SK-N-SH treated with all-trans-retinoic acid at 6 μM for 48 hours (cell line): ENCODE results near the gene CHMP6.

Source experiments
- ATAC-seq: fragments of 200-7000 bp; cut with Tn5 transposase; 3 replicates; pipeline ENCODE4 v1.9.1; 2020; ENCODE audit warnings: mild to moderate bottlenecking, moderate library complexity
- ARNTL ChIP-seq: fragments of 450-650 bp; formaldehyde crosslinking; IDR thresholded peaks from 2 replicates; pipeline ENCODE4 v1.5.0; 2020; ENCODE audit warnings: low read depth, mild to moderate bottlenecking, moderate library complexity, borderline replicate concordance
- CSDC2 ChIP-seq: fragments of 250-450 bp; sonication (Bioruptor Pico); IDR thresholded peaks from 2 replicates; pipeline ENCODE4 v1.5.0; 2020; ENCODE audit warnings: mild to moderate bottlenecking, moderate library complexity
- ESRRG ChIP-seq: fragments of 250-450 bp; sonication (Bioruptor Pico); IDR thresholded peaks from 2 replicates; pipeline ENCODE4 v1.6.1; 2021; ENCODE audit warnings: mild to moderate bottlenecking
- GLIS3 ChIP-seq: fragments of 250-450 bp; sonication (Bioruptor Pico); IDR thresholded peaks from 2 replicates; pipeline ENCODE4 v1.5.0; 2020; ENCODE audit warnings: mild to moderate bottlenecking, moderate library complexity
- POU6F1 ChIP-seq: fragments of 250-450 bp; sonication (Bioruptor Pico); IDR thresholded peaks from 2 replicates; pipeline ENCODE4 v1.8.0; 2021; ENCODE audit warnings: low read depth, mild to moderate bottlenecking, moderate library complexity, borderline replicate concordance
- PPARA ChIP-seq: fragments of 250-450 bp; sonication (Bioruptor Pico); IDR thresholded peaks from 2 replicates; pipeline ENCODE4 v1.5.0; 2020; ENCODE audit warnings: mild to moderate bottlenecking, borderline replicate concordance
- RARB ChIP-seq: fragments of 250-450 bp; sonication (Bioruptor Pico); IDR thresholded peaks from 2 replicates; pipeline ENCODE4 v1.8.0; 2021; ENCODE audit warnings: mild to moderate bottlenecking, moderate library complexity
- SNAI2 ChIP-seq: fragments of 250-450 bp; sonication (Bioruptor Pico); IDR thresholded peaks from 2 replicates; pipeline ENCODE4 v1.5.0; 2020; ENCODE audit warnings: mild to moderate bottlenecking, moderate library complexity
- TSHZ2 ChIP-seq: fragments of 250-450 bp; sonication (Bioruptor Pico); IDR thresholded peaks from 2 replicates; pipeline ENCODE4 v1.5.0; 2020; ENCODE audit warnings: mild to moderate bottlenecking, moderate library complexity
- ZC3H10 ChIP-seq: fragments of 250-450 bp; sonication (Bioruptor Pico); IDR thresholded peaks from 2 replicates; pipeline ENCODE4 v1.5.1; 2021; ENCODE audit warnings: mild to moderate bottlenecking, moderate library complexity
- ZFP3 ChIP-seq: fragments of 250-450 bp; sonication (Bioruptor Pico); IDR thresholded peaks from 2 replicates; pipeline ENCODE4 v1.5.0; 2020; ENCODE audit warnings: mild to moderate bottlenecking, moderate library complexity
- ZNF565 ChIP-seq: fragments of 450-650 bp; formaldehyde crosslinking; conservative IDR thresholded peaks from 2 replicates; pipeline ENCODE4 v1.5.0; 2020; ENCODE audit warnings: low read depth, mild to moderate bottlenecking, moderate library complexity
- ZNF70 ChIP-seq: fragments of 450-650 bp; formaldehyde crosslinking; IDR thresholded peaks from 2 replicates; pipeline ENCODE4 v1.5.0; 2020; ENCODE audit warnings: mild to moderate bottlenecking, moderate library complexity
- ZNF8 ChIP-seq: fragments of 450-650 bp; formaldehyde crosslinking; IDR thresholded peaks from 2 replicates; pipeline ENCODE4 v1.5.0; 2020; ENCODE audit warnings: mild to moderate bottlenecking, moderate library complexity
- TF ChIP-seq, protein P1 (sequence below): fragments of 250-450 bp; sonication (Bioruptor Pico); IDR thresholded peaks from 2 replicates; pipeline ENCODE4 v1.5.1; 2020; ENCODE audit warnings: low read depth, mild to moderate bottlenecking, moderate library complexity
- TF ChIP-seq, protein P2 (sequence below): fragments of 250-450 bp; sonication (Bioruptor Pico); IDR thresholded peaks from 2 replicates; pipeline ENCODE4 v1.5.1; 2021; ENCODE audit warnings: mild to moderate bottlenecking, moderate library complexity
- TF ChIP-seq, protein P3 (sequence below): fragments of 250-450 bp; sonication (Bioruptor Pico); IDR thresholded peaks from 2 replicates; pipeline ENCODE4 v1.8.0; 2020; ENCODE audit warnings: mild to moderate bottlenecking, moderate library complexity, borderline replicate concordance

CHMP6 gene

GRCh38 chr17:80979547-80980378 lies 11.9 kb upstream of the CHMP6 start:
- TF ChIP-seq, protein P1, sequence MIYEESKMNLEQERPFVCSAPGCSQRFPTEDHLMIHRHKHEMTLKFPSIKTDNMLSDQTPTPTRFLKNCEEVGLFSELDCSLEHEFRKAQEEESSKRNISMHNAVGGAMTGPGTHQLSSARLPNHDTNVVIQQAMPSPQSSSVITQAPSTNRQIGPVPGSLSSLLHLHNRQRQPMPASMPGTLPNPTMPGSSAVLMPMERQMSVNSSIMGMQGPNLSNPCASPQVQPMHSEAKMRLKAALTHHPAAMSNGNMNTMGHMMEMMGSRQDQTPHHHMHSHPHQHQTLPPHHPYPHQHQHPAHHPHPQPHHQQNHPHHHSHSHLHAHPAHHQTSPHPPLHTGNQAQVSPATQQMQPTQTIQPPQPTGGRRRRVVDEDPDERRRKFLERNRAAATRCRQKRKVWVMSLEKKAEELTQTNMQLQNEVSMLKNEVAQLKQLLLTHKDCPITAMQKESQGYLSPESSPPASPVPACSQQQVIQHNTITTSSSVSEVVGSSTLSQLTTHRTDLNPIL, result no peak
- no peak for TF ChIP-seq ARNTL
- TF ChIP-seq PPARA (CRISPR knock-in tag), result no peak
- no peak for TF ChIP-seq ZC3H10 (CRISPR knock-in tag)
- no peak for TF ChIP-seq CSDC2 (CRISPR knock-in tag)
- no peak for ATAC-seq

DNA sequence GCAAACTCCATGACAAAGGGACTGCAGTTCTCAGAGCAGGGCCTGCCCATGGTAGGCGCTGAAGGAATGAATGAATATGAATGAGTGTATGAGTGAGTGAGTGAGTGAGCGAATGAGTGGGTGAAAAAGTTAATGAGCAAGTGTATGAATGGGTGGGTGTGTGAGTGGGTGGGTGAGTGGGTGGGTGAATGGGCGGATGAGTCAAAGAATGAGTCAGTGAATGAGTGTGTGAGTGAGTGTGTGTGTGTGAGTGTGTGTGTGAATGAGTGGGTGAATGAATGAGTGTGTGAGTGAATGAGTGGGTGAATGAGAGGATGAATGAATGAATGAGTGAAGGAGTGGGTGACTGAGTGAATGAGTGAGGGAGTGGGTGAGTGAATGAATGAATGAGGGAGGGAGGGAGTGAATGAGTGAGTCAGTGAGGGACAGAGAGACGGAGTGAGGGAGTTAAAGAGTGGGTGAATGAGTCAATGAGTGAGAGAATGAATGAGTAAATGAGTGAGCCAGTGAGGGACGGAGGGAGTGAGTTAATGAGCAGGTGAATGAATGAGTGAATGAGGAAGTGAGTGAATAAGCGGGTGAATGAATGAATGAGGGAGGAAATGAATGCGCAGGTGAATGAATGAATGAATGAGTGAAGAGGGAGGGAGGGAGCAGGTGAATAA lies 11.1 kb upstream of the CHMP6 start:
- TF ChIP-seq SNAI2 (CRISPR knock-in tag), result no peak
- no peak for TF ChIP-seq GLIS3 (CRISPR knock-in tag)
- TF ChIP-seq, protein P2, sequence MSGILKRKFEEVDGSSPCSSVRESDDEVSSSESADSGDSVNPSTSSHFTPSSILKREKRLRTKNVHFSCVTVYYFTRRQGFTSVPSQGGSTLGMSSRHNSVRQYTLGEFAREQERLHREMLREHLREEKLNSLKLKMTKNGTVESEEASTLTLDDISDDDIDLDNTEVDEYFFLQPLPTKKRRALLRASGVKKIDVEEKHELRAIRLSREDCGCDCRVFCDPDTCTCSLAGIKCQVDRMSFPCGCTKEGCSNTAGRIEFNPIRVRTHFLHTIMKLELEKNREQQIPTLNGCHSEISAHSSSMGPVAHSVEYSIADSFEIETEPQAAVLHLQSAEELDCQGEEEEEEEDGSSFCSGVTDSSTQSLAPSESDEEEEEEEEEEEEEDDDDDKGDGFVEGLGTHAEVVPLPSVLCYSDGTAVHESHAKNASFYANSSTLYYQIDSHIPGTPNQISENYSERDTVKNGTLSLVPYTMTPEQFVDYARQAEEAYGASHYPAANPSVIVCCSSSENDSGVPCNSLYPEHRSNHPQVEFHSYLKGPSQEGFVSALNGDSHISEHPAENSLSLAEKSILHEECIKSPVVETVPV (CRISPR knock-in tag), result no peak
- TF ChIP-seq ZNF8 (CRISPR knock-in tag), result no peak
- no peak for TF ChIP-seq TSHZ2
- no peak for TF ChIP-seq CSDC2 (CRISPR knock-in tag)
- TF ChIP-seq ZNF565, result no peak
- TF ChIP-seq ZNF70, result no peak
- no peak for TF ChIP-seq RARB (CRISPR knock-in tag)
- TF ChIP-seq, protein P3, sequence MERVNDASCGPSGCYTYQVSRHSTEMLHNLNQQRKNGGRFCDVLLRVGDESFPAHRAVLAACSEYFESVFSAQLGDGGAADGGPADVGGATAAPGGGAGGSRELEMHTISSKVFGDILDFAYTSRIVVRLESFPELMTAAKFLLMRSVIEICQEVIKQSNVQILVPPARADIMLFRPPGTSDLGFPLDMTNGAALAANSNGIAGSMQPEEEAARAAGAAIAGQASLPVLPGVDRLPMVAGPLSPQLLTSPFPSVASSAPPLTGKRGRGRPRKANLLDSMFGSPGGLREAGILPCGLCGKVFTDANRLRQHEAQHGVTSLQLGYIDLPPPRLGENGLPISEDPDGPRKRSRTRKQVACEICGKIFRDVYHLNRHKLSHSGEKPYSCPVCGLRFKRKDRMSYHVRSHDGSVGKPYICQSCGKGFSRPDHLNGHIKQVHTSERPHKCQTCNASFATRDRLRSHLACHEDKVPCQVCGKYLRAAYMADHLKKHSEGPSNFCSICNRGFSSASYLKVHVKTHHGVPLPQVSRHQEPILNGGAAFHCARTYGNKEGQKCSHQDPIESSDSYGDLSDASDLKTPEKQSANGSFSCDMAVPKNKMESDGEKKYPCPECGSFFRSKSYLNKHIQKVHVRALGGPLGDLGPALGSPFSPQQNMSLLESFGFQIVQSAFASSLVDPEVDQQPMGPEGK (CRISPR knock-in tag), result no peak
- TF ChIP-seq POU6F1 (CRISPR knock-in tag), result no peak
- TF ChIP-seq ZC3H10 (CRISPR knock-in tag), result no peak
- no peak for TF ChIP-seq ESRRG
- no peak for TF ChIP-seq ZFP3 (CRISPR knock-in tag)
- TF ChIP-seq, protein P1, result no peak
- no peak; the same call in 2 of the 3 replicates for ATAC-seq
